GM19324 (cell line): ENCODE results near the gene SPINK6.

Experiments
- ATAC-seq: cut with Tn5 transposase; IDR thresholded peaks from one replicate; pipeline ENCODE4 v1.9.1; 2021; ENCODE audit warnings: mild to moderate bottlenecking, moderate library complexity; ENCODE audit not compliant: unreplicated experiment, low FRiP score

The SPINK6 gene

GRCh38 chr5:148214665-148215185 lies 11.9 kb downstream of the SPINK6 start:
- no peak for ATAC-seq

GRCh38 chr5:148221508-148221907 lies 18.7 kb downstream of the SPINK6 start:
- no peak for ATAC-seq

DNA sequence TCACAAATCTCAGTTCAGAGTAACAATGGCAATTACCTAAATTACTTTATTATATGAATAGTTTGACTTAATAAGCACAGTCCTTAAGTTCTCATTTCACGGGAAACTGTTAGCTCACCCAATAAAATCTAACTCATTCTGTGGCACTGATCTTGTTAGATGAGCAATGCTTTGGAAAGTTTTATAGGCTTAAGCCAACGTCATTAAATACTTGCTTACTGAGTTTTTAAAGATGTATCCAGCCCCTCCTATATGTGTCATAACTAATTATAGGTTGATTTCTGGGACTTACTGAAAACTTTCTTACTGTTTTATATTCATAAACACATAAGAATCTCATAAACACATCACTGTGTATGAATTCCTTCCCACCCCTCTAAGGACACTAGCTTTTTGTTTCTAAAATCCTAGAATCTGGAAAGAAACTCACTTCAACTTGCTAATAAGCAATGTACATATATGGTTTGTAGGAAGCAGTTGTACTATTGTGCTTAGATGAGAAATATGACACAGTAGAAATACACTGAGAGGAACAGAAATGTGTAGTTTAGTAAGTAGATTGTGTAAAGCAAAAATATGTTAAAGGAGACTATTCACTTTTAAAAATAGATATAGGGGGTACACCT lies 21.4 kb downstream of the SPINK6 start:
- no peak for ATAC-seq

GRCh38 chr5:148228392-148228984 lies 25.6 kb downstream of the SPINK6 start:
- ATAC-seq, result no peak

DNA sequence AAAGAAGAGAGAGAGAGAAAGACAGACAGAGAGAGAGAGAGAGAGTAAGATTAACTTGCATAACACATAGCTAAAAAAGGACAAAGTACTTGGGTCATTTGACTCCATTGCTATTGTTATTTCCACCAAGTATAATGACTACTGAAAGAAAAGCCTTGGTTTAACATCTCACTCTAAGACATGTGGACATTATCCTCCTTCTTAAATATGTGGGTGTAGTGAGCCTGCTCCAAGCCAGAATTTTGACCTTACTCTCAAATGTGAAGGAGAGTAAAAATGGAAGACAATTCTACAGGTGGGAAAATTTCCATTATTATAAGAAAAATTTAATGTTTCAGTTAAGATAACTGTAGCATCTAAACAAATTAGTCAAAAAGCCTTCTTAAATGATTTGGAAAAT lies 27.0 kb downstream of the SPINK6 start:
- no peak for ATAC-seq

DNA sequence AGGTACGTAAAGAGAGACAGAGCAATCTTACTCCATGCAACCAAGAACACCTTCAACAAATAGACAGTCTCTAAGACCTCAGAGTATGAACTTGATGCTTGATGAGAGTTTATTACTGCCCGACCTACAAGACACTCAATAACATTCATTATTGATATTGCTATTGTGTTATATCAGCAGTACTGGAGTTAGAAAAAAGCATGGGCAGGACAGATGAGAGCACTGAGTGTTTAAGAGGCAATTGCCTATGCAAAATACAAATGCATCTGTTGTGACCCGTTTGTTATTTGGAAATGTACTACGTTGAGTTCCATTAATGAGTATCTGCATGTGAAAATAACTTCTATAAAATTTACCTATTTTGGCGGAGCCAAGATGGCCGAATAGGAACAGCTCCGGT lies 27.4 kb downstream of the SPINK6 start:
- ATAC-seq, result no peak

DNA sequence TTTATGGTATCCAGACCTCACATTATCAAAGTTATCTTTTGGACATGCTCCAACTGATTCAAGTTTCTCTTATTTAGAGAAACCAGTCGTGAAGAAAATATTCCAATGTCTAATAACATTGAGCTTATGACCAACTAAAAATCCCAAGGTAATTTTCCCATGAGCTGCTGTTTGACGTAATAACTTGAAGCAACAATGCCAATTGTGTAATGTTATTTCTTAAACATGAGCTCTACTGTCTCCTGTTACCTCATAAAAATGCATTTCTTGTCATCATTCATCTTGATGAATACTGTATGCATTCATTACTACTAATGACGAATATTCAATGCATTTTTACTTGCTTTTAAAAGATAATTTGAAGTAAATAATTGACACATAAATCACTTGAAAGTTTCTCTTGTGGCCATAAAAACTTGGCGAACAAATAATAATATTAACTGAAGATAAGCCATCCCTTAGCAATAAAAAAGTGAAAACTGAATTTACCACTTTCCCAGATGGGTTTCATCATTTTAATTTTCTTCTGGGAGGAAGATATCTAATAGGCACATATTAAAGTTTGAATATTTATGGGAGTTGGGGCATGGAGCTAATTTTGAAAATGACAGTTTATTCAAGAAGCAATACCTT lies 35.1 kb downstream of the SPINK6 start:
- ATAC-seq, result no peak

- no peak for ATAC-seq
These were observed 35.6 kb downstream of the SPINK6 start, which contains the start of gene MARCOL for GRCh38 chr5:148238418-148238794. Gene MARCOL, plus strand, starts transcription at chr5:148238525. Its CDS starts 73 bp downstream, at chr5:148238598.

DNA sequence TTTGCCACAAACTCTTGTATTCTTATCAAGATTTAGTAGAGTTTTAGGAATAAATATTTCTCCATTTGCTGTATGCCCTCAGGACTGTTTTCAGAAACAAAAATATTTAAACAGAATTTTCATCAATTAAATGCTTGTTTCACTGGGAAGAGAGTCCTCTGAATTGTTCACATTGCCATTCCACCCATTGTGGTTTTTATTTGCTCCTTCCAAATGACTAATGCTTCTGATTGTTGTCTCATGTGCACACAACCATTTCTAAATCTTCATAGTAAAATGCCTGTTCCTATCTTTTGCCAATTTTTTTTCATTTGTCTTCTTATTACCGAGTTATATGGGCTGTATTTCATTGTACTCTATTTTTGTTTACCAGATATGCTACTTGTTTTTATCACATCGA lies 46.1 kb downstream of the SPINK6 start:
- no peak for ATAC-seq

- no peak for ATAC-seq
These were observed 52.6 kb downstream of the SPINK6 start for GRCh38 chr5:148255456-148255855.

DNA sequence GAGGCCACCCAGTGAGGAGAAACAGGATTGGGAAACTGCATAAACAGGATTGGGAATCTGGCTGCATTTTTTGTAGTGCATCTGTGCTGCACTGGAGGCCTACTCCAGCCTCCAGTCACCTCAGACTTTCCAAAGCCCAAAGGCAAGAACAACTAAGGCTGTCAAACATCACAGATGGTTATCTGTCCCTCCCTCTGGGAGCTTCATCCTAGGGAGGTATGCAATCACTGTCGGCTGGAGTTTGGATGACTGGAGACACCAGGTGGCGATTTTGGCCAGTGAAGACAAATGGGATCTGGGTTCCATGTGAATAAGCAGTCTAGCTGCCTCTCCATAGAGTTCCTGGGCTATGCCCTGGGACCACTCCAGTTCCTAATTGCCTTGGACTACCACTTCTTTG lies 56.4 kb downstream of the SPINK6 start:
- no peak for ATAC-seq

GRCh38 chr5:148261221-148261620 lies 58.4 kb downstream of the SPINK6 start:
- ATAC-seq, result no peak
